ENCODE data around the gene FKBP1A.

- TF ChIP-seq, protein P1, sequence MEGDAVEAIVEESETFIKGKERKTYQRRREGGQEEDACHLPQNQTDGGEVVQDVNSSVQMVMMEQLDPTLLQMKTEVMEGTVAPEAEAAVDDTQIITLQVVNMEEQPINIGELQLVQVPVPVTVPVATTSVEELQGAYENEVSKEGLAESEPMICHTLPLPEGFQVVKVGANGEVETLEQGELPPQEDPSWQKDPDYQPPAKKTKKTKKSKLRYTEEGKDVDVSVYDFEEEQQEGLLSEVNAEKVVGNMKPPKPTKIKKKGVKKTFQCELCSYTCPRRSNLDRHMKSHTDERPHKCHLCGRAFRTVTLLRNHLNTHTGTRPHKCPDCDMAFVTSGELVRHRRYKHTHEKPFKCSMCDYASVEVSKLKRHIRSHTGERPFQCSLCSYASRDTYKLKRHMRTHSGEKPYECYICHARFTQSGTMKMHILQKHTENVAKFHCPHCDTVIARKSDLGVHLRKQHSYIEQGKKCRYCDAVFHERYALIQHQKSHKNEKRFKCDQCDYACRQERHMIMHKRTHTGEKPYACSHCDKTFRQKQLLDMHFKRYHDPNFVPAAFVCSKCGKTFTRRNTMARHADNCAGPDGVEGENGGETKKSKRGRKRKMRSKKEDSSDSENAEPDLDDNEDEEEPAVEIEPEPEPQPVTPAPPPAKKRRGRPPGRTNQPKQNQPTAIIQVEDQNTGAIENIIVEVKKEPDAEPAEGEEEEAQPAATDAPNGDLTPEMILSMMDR (IDR thresholded peaks at IDR 0.05): no peak
- no peak for TF ChIP-seq POLR2A (IDR thresholded peaks at IDR 0.05)
Observed at GRCh38 chr20:1345756-1346093, 47.1 kb downstream of the FKBP1A start.
